SU-DHL-6 (cell line): ENCODE data around the gene ZNF805.

Source experiments
- EZH2phosphoT487 ChIP-seq: fragments of 200-600 bp; sonication (generic), shearing (Covaris generic); conservative IDR thresholded peaks from 2 replicates; pipeline ENCODE4 v1.6.1; 2018; ENCODE audit warnings: mild to moderate bottlenecking, antibody characterized with exemption, low read length, moderate library complexity, mixed read lengths
- TF ChIP-seq, protein P1 (sequence below): fragments of 200-600 bp; sonication (generic); IDR thresholded peaks from one replicate; pipeline ENCODE4 v1.5.1; 2017; ENCODE audit warnings: antibody characterized with exemption, mild to moderate bottlenecking, low read length, moderate library complexity; ENCODE audit not compliant: insufficient read depth, poor library complexity, severe bottlenecking

DNA sequence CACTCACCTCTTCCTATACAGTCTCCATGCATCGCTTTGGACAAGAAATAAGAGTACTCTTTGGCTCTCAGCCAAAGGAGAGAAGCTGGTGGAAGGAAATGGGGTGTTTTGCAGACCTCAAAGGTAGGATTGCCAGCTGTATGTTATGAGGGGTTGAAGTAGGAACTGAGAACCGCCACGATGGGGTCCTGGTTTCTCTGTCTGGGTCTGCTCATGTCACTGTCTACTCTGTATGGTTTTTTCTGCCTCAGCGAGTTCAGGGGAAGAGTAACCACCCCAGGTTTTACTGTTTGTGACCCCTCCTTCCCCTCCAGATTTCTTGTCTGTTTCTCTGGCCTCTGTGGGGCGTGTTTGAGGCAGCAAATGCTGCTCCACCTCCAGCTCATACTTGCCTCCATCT, 4.1 kb downstream of the ZNF805 start:
- TF ChIP-seq, protein P1, sequence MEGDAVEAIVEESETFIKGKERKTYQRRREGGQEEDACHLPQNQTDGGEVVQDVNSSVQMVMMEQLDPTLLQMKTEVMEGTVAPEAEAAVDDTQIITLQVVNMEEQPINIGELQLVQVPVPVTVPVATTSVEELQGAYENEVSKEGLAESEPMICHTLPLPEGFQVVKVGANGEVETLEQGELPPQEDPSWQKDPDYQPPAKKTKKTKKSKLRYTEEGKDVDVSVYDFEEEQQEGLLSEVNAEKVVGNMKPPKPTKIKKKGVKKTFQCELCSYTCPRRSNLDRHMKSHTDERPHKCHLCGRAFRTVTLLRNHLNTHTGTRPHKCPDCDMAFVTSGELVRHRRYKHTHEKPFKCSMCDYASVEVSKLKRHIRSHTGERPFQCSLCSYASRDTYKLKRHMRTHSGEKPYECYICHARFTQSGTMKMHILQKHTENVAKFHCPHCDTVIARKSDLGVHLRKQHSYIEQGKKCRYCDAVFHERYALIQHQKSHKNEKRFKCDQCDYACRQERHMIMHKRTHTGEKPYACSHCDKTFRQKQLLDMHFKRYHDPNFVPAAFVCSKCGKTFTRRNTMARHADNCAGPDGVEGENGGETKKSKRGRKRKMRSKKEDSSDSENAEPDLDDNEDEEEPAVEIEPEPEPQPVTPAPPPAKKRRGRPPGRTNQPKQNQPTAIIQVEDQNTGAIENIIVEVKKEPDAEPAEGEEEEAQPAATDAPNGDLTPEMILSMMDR = no peak
- no peak for TF ChIP-seq EZH2phosphoT487
